ENCODE measurements around the gene FCSK.

- no peak for TF ChIP-seq EP300 (IDR thresholded peaks at IDR 0.05)
- no peak for TF ChIP-seq CTCF (IDR thresholded peaks at IDR 0.05)
These were observed 46.6 kb upstream of the FCSK start for GRCh38 chr16:70407811-70408274.
